NCI-H2107 treated with DMSO at 0.1 percent for 48 hours (cell line): Measurements from ENCODE around the gene ERAP2.
"Not testable (repeated sequence)": the region's sequence is repeated elsewhere in the genome, so short reads cannot be mapped to it uniquely, and the experiment has no call there.

Source experiments
- DNase-seq: peaks from one replicate; lab custom pipeline; 2025; ENCODE audit not compliant: unreplicated experiment; lab: John Stamatoyannopoulos, UW

ERAP2 gene

DNA sequence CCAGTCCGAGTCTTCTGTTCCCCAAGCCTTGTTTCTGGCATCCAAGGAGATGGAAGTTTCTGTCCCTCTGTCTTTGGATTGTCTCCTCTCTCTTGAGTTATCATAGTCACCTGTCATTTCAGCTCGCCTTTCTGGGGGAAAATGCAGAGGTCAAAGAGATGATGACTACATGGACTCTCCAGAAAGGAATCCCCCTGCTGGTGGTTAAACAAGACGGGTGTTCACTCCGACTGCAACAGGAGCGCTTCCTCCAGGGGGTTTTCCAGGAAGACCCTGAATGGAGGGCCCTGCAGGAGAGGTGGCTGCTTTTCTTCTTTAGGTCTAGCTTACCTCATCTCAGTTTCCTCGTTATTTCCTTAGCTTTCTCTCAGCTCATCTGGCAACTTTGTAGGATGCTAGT, 25.1 kb downstream of the ERAP2 start:
- no peak for DNase-seq

DNA sequence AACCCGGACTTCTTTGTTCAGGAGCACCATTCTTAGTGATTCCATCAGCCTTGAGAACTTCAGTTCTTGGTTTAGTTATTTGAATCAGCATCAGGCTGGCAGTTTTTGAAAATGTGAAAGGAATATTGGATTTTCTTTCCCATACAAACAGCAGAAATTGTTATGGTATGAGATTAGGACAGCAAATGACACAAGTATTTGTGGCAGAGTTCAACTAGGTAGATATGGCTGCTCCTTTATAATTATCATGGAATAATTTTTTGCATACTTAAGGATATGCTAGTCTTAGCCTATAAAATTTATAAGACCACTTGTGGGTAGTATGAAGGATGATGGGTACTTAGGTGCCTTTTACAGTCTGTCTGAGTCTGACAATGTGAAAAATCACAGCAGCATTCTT, 25.5 kb downstream of the ERAP2 start:
- DNase-seq, result no peak

DNA sequence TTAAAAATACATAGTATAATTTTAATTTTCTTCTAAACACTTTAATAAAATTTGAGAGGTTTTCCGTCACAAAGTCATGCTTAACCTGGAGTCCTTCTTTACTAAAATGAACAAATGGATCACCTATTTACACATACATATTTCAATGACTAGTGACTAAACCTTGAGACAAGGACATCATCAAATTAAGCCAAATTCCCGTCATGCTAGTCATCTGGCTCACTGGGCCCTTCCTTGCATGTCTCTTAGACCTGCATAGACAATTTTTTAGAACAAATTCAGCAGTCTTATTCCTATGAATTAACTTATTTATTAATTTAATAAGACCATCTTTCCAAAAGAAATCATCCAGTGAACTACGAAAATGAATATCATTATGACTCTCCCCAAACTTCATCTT, 26.6 kb downstream of the ERAP2 start:
- DNase-seq, result no peak

DNA sequence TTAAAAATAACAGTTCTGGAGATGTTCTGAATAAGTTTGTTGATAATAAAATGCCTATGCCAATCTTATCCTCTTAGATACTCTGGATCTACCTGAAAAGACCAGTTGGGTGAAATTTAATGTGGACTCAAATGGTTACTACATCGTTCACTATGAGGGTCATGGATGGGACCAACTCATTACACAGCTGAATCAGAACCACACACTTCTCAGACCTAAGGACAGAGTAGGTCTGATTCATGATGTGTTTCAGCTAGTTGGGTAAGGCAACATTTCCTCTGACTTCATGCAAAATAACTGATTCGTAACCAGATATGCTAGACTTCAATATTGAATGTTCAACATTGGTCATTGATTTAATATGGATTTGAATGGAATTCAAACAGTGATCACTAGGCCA, 27.0 kb downstream of the ERAP2 start:
- DNase-seq, result no peak

DNA sequence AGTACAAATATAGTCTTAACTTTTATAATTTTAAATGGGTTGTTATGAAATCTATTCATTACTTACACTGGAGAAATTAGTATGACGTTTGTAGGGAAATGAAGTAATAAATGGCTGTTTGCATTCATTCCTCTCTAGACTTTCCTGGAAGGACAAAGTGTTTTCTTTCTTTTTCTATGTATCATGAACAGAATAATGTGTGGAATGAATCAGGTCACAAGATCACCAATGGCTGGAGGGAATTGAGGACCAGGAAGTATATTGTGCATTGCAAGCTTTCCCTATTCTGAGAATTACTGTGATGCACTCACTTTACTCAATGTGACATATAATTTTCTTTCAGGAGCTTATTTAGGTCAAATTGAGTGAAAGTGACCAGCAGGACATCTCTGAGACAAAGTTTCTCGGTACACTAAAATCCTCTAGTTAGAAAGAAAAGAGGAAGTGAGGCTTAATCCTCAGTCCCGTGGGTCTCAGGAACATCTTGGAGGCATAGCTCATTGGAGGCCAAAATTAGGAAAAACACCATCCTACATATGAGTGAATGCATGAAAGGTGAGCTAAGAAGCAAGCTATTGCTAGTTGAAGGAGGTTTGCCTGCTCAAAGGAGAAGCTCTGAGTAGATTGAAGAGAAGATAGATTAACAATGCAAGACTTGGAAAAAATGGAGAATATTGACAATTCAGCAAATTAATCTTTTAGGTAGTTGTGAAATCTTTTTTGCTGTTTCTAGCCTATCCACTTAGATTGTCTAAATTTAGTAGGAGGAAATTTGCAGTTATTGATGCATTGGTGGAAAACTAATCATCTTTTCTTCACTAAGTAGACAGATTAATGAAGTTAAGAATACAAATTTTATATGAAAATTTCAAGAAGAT, 28.0 kb downstream of the ERAP2 start:
- no peak for DNase-seq

DNA sequence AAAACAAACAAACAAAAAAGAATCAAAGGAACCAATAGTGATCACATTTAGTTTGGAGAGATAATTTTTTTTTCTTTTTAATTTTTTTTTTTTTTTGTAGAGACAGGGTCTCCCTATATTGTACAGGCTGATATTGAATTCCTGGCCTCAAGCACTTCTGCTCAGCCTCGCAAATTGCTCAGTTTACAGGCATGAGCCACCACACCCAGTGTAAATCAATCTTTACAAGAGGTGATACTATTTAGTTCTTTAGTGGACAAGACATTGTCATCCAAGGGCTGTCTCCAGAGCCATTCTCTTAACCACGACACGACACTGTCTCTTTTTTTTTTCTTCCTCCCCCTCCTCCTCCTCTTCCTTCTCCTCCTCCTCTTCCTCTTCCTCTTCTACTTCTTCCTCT, 29.6 kb downstream of the ERAP2 start:
- no peak for DNase-seq

DNA sequence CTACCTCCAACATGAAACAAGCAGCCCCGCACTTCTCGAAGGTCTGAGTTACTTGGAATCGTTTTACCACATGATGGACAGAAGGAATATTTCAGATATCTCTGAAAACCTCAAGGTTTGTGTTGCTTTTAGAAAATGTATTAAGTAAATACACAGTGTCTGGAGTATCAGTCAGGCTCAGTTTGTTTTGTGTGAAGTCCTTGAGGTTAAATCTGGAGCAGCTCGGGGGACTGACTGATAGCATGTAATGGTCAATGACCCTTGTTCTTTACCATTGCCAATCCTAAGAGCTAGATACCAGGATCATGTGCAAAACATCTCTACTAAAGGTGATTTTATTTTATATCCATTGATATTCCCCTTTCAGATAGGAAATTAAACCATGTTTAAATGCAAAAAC, 32.7 kb downstream of the ERAP2 start:
- DNase-seq, result no peak

DNA sequence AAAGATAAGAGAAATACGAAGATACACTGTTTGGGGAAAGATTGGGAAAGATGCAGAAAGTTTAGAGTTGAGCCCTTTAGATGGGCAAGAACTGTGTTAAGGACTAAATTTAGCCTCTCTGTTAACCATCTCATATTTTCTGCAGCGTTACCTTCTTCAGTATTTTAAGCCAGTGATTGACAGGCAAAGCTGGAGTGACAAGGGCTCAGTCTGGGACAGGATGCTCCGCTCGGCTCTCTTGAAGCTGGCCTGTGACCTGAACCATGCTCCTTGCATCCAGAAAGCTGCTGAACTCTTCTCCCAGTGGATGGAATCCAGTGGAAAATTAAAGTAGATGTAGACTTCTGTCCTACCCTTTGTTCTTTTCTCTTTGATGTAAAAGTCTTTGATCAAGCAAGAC, 33.1 kb downstream of the ERAP2 start:
- DNase-seq, result no peak

DNA sequence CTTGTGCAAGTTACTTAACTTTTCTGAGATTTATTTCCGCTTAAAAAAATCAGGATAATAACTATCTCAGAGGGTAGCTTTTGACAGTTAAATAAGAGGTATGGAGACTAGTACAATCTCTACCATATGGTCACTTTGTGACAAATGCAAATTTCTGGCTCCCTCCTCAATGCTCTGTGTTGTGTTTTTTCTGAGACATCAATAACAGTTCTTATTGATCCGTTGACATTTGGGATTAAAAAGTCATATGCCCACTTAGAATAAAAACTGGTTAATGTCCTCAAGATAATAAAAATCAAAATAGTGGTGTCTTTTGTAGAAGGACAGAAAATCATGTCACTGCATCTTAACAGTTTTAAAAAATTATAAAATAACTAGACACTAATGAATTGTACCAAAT, 34.8 kb downstream of the ERAP2 start:
- no peak for DNase-seq

DNA sequence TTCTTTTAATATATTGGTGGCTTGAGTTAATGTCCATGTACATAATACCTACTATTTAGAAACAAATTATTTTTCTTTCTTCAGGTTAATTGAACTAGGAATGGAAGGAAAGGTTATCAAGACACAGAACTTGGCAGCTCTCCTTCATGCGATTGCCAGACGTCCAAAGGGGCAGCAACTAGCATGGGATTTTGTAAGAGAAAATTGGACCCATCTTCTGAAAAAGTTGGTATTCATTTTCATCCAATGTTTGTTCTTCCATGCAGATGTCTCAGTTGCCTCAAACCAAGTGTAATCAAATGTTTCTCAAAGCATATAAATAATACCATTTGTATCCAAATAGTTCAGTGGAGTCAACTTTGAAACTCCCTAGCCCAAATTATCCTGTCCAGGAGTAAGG, 36.9 kb downstream of the ERAP2 start:
- DNase-seq, result no peak

DNA sequence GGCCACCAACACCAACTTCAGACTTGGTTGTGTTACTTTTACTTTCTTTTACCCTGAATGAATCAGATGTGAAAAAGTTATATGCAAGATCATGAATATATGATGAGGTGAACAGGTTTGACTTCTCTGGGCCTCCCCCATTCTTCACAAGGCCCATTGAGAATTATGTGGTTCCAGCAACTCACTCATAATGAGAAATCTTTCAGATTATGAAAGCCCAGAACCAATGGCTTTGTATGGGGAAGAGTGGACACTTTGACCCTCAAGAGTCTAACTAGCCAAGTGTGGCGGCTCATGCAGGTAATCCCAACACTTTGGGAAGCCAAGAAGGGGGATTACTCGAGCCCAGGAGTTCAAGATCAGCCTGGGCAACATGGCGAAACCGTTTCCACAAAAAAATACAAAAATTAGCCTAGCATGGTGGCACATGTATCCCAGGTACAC, 43.5 kb downstream of the ERAP2 start:
- DNase-seq, result no peak

DNA sequence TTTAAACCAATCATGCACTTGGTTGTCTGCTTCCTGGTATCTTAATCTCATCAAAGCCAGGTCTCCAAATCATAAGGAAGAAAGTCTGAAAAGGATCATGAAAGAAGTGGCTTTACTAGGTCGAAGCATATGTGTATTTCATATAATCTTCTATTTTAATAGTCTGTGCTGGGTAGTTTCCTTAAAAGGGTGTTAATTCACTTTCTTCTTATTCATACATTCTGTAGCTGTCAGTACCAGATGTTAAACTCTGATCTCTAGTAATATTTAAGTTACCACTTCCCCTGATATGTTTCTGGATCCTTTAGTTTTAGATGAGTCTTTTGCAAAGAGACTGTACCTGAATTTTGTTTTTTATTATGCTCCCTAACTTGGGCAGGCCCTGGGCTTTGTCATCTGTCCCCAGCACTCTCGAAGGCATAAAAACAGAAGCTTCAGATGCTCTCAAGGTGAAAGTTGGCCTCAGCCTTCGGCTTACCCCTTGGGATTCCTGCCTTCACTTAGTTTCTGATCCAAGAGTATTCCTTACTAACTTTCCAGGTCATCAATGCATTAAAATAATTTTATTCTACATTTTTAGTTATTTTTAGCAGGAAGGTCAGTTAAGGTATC, 44.5 kb downstream of the ERAP2 start:
- no peak for DNase-seq

DNA sequence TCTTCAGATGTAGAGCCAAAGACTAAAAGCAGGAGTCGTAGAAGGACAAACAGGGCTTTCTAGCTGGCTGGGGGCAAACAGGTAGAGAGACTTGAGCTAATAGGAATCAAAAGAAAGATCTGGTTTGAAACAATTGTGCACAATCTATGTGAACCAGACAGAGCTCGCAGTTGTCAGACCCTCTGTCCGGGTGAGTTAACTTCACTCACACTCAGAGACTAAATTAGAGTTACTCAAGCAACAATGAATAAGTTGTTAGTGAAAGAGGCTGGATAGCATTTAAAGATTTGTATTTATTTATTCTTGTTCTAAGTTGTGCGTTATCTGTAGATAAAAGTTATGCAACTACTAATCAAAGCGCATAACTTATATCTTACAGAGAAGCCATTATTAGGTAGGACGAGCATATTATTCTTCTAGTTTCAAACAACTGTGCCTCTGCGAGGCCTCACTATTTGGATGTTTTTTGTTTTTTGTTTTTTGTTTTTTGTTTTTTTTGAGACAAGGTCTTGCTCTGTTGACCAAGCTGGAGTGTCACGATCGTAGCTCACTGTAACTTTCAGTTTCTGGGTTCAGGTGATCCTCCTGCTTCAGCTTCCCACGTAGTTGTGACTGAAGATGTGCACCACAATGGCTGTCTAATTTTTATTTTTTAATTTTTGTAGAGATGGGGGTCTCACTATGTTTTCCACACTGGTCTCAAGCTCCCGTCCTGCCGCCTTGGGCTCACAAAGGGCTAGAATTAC, 46.4 kb downstream of the ERAP2 start:
- DNase-seq, result no peak

DNA sequence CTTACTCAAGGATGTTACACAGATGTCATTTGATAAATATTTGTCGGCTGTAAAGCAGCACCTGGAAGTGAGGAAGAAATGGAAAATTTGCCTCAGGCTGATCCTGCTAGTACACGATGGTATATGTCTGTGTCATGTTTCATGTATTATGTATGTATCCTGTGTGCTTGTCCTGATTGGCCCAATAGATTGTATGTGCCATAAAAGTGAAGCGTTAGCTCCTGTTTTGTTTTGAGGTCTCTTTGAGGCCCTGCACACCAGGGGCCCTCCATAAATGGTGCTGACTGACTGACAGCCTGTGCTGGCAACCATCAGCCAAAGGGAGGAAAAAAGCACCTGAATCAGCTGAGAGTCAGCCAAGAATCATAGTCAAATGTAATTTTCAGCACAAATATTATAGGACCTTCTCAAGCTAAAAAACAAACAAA, 47.7 kb downstream of the ERAP2 start:
- DNase-seq, result no peak

DNA sequence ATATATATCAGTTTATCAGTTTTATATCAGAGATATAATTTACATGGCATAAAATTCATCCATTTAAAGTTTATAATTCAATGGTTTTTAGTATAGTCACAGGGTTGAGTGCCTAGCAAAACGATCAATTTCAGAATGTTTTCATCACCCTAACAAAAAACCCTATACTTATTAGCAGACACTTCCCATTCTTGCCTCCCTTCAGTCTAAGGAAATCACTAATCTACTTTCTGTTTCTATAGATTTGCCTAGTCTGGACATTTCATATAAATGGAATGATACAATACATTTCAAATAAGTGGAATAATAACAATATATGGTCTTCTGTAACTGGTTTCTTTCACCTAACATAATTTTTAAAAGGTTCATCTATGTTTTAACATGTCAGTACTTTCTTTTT, 50.0 kb downstream of the ERAP2 start:
- DNase-seq, result no peak

DNA sequence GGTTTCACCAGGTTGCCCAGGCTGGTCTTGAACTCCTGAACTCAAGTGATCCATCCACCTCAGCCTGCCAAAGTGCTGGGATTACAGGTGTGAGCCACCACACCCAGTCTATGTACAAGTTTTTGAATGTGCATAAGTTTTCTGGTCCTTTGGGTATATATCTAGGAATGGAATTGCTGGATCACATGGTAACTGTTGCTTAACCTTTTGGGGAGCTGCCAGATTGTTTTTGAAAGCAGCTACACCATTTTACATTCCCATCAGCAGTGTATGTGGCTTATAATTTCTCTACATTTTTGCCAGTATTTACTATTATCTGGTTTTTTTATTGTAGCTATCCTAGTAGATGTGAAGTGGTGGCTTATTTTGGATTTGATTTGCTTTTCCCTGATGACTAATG, 50.7 kb downstream of the ERAP2 start:
- DNase-seq, result no peak

DNA sequence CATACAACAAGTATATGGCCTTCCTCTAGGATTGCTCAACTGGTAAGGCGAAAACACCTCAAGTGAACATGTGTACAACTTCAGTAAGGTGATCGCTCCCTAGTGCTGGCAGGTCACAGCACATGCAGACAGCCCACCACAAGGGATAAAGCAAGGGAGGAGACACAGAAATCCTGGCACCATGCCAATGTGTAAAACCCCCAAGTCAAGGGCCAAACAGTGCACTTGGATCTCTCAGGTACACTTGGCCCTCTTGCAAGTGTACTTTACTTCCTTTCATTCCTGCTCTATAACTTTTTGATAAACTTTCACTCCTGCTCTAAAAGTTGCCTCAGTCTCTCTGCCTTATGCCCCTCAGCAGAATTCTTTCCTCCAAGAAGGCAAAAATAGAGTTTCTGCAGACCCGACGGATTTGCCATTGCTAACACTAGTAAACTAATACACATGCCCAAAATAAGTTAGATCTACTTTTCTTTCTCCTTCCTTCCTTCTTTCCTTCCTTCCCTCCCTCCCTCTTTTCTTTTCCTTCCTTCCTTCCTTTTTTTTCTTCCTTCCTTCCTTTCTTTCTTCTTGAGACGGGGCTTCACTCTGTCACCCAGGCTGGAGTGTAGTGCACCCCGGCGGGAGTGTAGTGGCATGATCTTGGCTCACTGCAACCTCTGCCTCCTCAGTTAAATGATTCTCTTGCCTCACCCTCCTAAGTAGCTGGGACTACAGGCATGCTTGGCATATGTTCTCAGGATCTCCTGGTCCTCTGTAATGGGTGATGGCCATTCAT, 52.8 kb downstream of the ERAP2 start:
- no peak for DNase-seq

DNA sequence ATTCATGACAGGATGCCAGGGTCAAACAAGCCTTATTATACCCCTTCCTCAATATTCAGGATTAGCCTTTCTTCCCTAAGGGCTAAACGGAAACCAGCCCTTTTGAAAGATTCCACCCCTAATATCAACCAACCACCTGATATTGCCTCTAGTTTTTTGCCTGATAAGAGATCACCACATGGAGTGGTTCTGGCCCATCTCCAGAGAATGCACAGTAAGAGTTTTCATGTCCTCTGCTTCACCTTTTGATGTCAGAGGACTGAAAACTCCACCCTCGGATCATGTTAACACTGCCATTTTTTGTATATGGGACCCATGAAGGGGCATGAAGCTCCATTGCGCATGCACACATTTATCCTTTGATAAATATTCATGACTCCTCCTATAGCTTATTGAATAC, 53.8 kb downstream of the ERAP2 start:
- DNase-seq, result no peak

DNA sequence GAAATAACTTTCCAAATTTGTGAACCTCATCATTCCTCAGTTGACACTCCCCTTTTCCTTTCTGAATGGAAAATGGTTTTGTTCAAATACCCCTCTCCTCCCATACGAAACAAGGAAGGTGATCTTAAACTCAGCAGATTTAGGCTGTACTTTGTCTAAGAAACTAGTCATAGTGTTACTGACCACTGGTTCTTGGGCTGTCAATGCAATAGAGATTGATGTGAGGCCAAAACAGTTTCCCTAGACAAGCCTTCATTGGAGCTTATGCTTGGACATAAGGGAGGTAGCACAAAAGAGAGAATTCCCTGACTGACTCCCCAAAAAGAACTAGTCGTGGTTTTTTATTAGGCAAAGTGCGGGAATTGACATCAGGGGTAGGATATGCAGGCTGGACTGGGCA, 54.3 kb downstream of the ERAP2 start:
- DNase-seq, result no peak

DNA sequence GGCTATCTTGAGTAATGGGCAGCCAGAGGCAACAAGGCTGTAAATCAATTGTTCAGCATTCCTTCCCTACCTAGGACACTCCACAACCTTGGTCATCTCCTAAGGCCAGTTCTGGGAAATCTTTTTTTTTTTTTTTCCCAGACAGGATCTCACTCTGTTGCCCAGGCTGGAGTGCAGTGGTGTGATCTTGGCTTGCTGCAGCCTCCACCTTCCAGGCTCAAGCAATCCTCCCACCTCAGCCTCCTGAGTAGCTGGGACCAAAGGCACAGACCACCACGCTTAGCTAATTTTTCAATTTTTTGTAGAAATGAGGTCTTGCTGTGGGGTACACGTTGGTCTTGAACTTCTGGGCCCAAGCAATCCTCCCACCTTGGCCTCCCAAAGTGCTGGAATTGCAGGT, 54.7 kb downstream of the ERAP2 start:
- not testable (repeated sequence) for DNase-seq

DNA sequence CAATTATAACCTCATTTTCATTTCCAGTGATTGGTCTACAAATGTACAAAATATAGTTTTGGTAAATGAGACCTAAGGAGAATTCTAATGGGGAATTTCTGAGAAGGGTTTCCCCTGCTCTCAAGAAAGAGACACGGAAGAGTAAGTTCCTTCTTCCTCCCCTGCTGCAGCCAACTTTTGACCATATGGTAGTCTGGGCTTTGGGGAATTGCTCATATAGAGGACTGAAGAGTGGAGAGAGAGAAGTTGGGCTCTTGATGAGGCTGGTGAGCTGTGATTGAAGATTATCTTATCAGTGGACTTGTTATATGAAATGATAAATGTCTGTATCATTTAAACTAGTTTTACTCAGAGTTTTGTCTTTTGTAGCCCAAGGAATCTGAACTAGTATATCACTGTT, 55.3 kb downstream of the ERAP2 start:
- DNase-seq, result no peak
